Kidney (tissue), 14 donors: Measurements from ENCODE around the gene CMPK1. TPM values are rescaled to one million over a fixed set of nuclear protein-coding genes. Genes with fewer than 3 reads are reported as not detected.

Experiments
- DNase-seq, 5 donors: peaks; one replicate each; pipeline ENCODE4 v3.0.0-alpha.2; 2013 to 2020
- FAIRE-seq: peaks from 2 replicates; lab custom pipeline; 2012; peaks lifted over from hg19 to GRCh38; lab: Jason Lieb, UNC
- H3K27ac ChIP-seq, 2 donors: one replicate each; pipeline ENCODE4 v1.7.0; 2013; ENCODE audit warnings: low read depth in 2 of 2, low read length in 2 of 2, inconsistent platforms in 1 of 2
- H3K27me3 ChIP-seq: one replicate; pipeline ENCODE4 v1.7.1; 2013; ENCODE audit warnings: low read length, inconsistent platforms; ENCODE audit not compliant: control insufficient read depth, insufficient read depth
- H3K36me3 ChIP-seq, 3 donors: one replicate each; pipeline versions ENCODE4 v1.7.0 to v1.7.1; 2013; ENCODE audit warnings: low read length in 3 of 3, control low read depth in 1 of 3, inconsistent platforms in 1 of 3; ENCODE audit not compliant: insufficient read depth in 3 of 3, control insufficient read depth in 2 of 3
- H3K4me1 ChIP-seq, 3 donors: one replicate each; pipeline versions ENCODE4 v1.7.0 to v1.7.1; 2013; ENCODE audit warnings: low read length in 3 of 3, inconsistent platforms in 1 of 3, low read depth in 1 of 3; ENCODE audit not compliant: control insufficient read depth in 2 of 3, insufficient read depth in 2 of 3
- H3K4me3 ChIP-seq, 3 donors: one replicate each; pipeline versions ENCODE4 v1.7.0 to v1.8.1; 2013; ENCODE audit warnings: low read length in 3 of 3, control low read depth in 1 of 3, inconsistent platforms in 1 of 3
- H3K9ac ChIP-seq, 3 donors: one replicate each; pipeline versions ENCODE4 v1.7.0 to v1.7.1; 2013; ENCODE audit warnings: low read length in 3 of 3, control low read depth in 1 of 3, inconsistent platforms in 1 of 3
- H3K9me3 ChIP-seq, 3 donors: one replicate each; pipeline versions ENCODE4 v1.7.0 to v1.7.1; 2013; ENCODE audit warnings: low read length in 3 of 3, control low read depth in 1 of 3, inconsistent platforms in 1 of 3; ENCODE audit not compliant: control insufficient read depth in 2 of 3, insufficient read depth in 1 of 3
- CTCF ChIP-seq: IDR thresholded peaks from 3 replicates; pipeline ENCODE4 v1.5.1; 2012; ENCODE audit warnings: mild to moderate bottlenecking, moderate library complexity, borderline replicate concordance; ENCODE audit not compliant: insufficient read depth; ENCODE audit errors: extremely low read depth
- intact Hi-C: fragments of 100-400 bp; cut with DNase I; formaldehyde crosslinking; loops from one replicate; pipeline ENCODE4 v1.11.1; 2022
- polyA plus RNA-seq: library from polyadenylated mRNA; stranded (reverse); fragments of 350-450 nt; fragmentation: Illumina TruSeq; extraction: RNeasy Lipid Tissue Mini Kit (QIAGEN cat#74804); gene quantifications from one replicate; pipeline ENCODE4 v1.2.3, GENCODE V29; 2014; ENCODE audit warnings: low read depth, low replicate concordance; ENCODE audit not compliant: insufficient read depth
- total RNA-seq: library from RNA; stranded (reverse); fragmentation: NEBNext Ultra II Directional; extraction: Animal tissue kit (Norgen Biotek cat#: 25700); gene quantifications from one replicate; pipeline ENCODE4 v1.2.1, GENCODE V29; 2021
- donor health status: control.
- donor health status: control.
- donor health status: control.
- donor health status: control.
- donor health status: control.
- donor health status: DM: yes; HTN: yes; CAD: no.
- donor health status: Normal renal cell carcinoma (clear cell type).

The CMPK1 gene
- total and polyA plus RNA-seq, 2 donors from 2014 or later, result 55.8 to 92.1 TPM

DNA sequence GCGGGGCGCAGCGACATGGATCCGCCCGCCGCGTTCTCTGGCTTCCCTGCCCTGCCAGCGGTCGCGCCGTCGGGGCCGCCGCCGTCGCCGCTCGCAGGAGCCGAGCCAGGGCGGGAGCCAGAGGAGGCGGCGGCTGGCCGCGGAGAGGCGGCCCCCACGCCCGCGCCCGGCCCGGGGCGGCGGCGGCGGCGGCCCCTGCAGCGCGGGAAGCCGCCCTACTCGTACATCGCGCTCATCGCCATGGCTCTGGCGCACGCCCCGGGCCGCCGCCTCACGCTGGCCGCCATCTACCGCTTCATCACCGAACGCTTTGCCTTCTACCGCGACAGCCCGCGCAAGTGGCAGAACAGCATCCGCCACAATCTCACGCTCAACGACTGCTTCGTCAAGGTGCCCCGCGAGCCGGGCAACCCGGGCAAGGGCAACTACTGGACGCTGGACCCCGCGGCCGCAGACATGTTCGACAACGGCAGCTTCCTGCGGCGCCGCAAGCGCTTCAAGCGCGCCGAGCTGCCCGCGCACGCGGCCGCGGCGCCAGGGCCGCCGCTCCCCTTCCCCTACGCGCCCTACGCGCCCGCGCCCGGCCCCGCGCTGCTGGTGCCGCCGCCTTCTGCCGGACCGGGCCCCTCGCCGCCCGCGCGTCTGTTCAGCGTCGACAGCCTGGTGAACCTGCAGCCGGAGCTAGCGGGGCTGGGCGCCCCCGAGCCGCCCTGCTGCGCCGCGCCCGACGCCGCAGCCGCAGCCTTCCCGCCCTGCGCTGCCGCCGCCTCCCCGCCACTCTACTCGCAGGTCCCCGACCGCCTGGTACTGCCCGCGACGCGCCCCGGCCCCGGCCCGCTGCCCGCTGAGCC lies 83.0 kb downstream of the CMPK1 start:
- no peak for TF ChIP-seq CTCF
- FAIRE-seq (no peak), DNase-seq (peak in 3 of 5 donors; percentile 38 to 53 (median 48))
- Histone ChIP-seq H3K36me3 (no peaks in the 10 kb centered on the region), H3K4me3 (no peak overlapping the region), H3K27me3 (peaks cover 18% of the 10 kb centered on the region), H3K4me1 (no peaks in the 10 kb centered on the region), H3K9ac (no peak overlapping the region), H3K27ac (no peak overlapping the region), H3K9me3 (no peaks in the 10 kb centered on the region)
- intact Hi-C loops, result no loop called here

DNA sequence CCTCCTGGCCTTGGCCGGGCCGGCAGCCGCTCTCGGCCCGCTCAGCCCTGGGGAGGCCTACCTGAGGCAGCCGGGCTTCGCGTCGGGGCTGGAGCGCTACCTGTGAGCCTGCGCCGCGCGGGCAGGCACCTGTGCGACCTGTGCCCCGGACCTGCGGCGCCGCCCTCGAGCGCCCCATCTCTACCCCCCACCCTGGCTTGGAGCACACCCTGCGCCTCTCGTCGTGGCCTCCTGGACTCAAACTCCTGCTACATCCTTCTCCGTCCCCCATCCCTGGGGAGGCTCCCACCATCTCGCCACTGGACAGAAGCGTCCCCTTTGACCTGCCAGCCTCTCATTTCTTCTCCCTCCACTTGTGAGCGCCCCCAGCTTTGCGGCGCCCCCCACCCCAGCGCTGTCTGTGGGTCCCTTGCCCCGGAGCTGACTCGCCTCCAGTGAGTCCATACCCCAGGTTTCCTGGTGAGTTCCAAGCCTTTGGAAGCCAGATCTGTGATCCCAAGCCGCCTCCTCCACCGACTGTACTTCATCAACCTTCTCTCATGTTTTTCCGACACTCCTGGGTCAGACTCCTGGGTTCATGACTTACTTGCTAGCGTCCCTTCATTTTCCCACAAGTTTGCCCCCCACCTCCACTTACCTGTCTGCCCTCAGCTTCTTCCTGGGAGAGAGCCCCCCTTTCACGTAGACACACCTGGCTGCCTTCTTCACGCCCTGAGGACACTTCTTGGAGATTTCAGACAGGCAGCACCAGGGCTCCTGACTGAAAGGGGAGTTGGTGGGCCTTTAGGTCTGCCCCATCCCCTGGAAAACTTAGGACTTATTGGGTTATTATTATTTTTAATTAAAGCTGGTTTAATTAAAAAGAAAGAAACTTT lies 83.8 kb downstream of the CMPK1 start:
- Histone ChIP-seq H3K9ac (no peak overlapping the region), H3K36me3 (no peaks in the 10 kb centered on the region), H3K4me3 (no peak overlapping the region), H3K27me3 (peaks cover 18% of the 10 kb centered on the region), H3K9me3 (no peaks in the 10 kb centered on the region), H3K27ac (no peak overlapping the region), H3K4me1 (no peaks in the 10 kb centered on the region)
- no peak for TF ChIP-seq CTCF
- no peak for FAIRE-seq
- intact Hi-C loops, result no loop called here
- DNase-seq, result no peak

- H3K36me3 ChIP-seq, result no peaks in the 10 kb centered on the region
- H3K27me3 ChIP-seq, result peaks cover 18% of the 10 kb centered on the region
- no peaks in the 10 kb centered on the region for H3K4me1 ChIP-seq
- no peak for DNase-seq
- no peak for TF ChIP-seq CTCF
- no peak for FAIRE-seq
- H3K4me3 ChIP-seq, result no peak overlapping the region
- intact Hi-C loops, result no loop called here
- H3K9me3 ChIP-seq, result no peaks in the 10 kb centered on the region
- H3K9ac ChIP-seq, result no peak overlapping the region
- H3K27ac ChIP-seq, result no peak overlapping the region
Observed at GRCh38 chr1:47418122-47418521, 84.5 kb downstream of the CMPK1 start.
